ENCODE results near the gene SEMA3D. TPM values are rescaled to one million over a fixed set of nuclear protein-coding genes. Genes with fewer than 3 reads are reported as not detected.

The SEMA3D gene
- total and polyA plus RNA-seq, 2 experiments from 2014 or later, result 1.5 to 7.2 TPM

GRCh38 chr7:85230623-85231022, 43.8 kb upstream of the SEMA3D start (continued):
- TF ChIP-seq ZNF331 (CRISPR knock-in tag; IDR thresholded peaks at IDR 0.05; ENCODE audit: low read depth), result no peak
- TF ChIP-seq STAT1 (IDR thresholded peaks at IDR 0.05; ENCODE audit: unreplicated experiment), result no peak

DNA sequence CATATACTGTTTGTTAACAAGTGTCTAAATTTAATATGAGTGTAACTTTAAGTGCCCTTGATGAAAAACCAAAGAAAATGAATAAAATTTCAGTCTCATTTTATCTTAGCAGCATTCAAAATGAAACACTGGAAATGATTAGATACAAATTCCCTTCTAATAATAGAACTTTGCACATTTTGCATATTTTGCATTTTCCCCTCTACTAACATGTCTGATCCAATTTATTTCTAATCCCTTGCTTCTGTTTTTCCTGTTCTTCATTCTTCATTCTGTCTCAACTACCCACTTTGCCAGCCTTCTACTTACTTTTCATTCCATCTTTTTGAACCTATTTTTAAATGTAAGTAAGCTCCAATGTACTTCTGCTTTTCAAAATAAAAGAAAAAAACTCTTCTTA, 42.7 kb upstream of the SEMA3D start:
- Histone ChIP-seq H4K20me1 (replicated peaks; ENCODE audit: insufficient read depth) (no peaks in the 10 kb centered on the region), H3F3A (replicated peaks; ENCODE audit: low read depth) (no peaks in the 10 kb centered on the region), H3K36me3 (ENCODE audit: insufficient read depth) (no peaks in the 10 kb centered on the region), H3K4me3 (no peak overlapping the region), H2AFZ (no peak overlapping the region), H3K27ac (ENCODE audit: low read depth) (no peak overlapping the region), H3K4me2 (no peak overlapping the region), H3K27me3 (ENCODE audit: insufficient read depth) (no peaks in the 10 kb centered on the region), H3K79me2 (replicated peaks; ENCODE audit: insufficient read depth) (no peaks in the 10 kb centered on the region), H3K4me1 (ENCODE audit: insufficient read depth) (no peaks in the 10 kb centered on the region), H3K9me2 (ENCODE audit: insufficient read depth) (no peaks in the 10 kb centered on the region)
- Mint-ChIP-seq H3K36me3 (ENCODE audit: low read depth) (no peaks in the 10 kb centered on the region), H3K9me3 (no peaks in the 10 kb centered on the region), H3K27me3 (ENCODE audit: insufficient read depth, low read depth, poor library complexity) (no peaks in the 10 kb centered on the region), H3K27ac (no peak overlapping the region), H3K4me3 (no peak overlapping the region), H3K4me1 (no peaks in the 10 kb centered on the region)
- ATAC-seq (no peak), DNase-seq (ENCODE audit: low spot score) (no peak)
- TF ChIP-seq CREB1 (CRISPR knock-in tag; IDR thresholded peaks at IDR 0.05; ENCODE audit: low read depth), result no peak
- no peak for TF ChIP-seq ETS1 (IDR thresholded peaks at IDR 0.05)
- TF ChIP-seq POLR2AphosphoS5 (IDR thresholded peaks at IDR 0.05; ENCODE audit: low read depth), result no peak
- TF ChIP-seq, protein P1, sequence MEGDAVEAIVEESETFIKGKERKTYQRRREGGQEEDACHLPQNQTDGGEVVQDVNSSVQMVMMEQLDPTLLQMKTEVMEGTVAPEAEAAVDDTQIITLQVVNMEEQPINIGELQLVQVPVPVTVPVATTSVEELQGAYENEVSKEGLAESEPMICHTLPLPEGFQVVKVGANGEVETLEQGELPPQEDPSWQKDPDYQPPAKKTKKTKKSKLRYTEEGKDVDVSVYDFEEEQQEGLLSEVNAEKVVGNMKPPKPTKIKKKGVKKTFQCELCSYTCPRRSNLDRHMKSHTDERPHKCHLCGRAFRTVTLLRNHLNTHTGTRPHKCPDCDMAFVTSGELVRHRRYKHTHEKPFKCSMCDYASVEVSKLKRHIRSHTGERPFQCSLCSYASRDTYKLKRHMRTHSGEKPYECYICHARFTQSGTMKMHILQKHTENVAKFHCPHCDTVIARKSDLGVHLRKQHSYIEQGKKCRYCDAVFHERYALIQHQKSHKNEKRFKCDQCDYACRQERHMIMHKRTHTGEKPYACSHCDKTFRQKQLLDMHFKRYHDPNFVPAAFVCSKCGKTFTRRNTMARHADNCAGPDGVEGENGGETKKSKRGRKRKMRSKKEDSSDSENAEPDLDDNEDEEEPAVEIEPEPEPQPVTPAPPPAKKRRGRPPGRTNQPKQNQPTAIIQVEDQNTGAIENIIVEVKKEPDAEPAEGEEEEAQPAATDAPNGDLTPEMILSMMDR (conservative IDR thresholded peaks at IDR 0.05; ENCODE audit: low read depth in 2 of 2), result no peak
- no peak for TF ChIP-seq EZH2 (IDR thresholded peaks at IDR 0.05; ENCODE audit: low read depth, unreplicated experiment)
- no peak for TF ChIP-seq EZH2phosphoT487 (IDR thresholded peaks at IDR 0.05; ENCODE audit: unreplicated experiment)
- no peak for TF ChIP-seq STAT1 (IDR thresholded peaks at IDR 0.05; ENCODE audit: unreplicated experiment)
- TF ChIP-seq REST (IDR thresholded peaks at IDR 0.05; ENCODE audit: unreplicated experiment), result no peak
- no peak for TF ChIP-seq NANOG (IDR thresholded peaks at IDR 0.05; ENCODE audit: borderline replicate concordance)
- no peak for TF ChIP-seq JUNB (IDR thresholded peaks at IDR 0.05; ENCODE audit: unreplicated experiment)
- TF ChIP-seq ZNF331 (CRISPR knock-in tag; IDR thresholded peaks at IDR 0.05; ENCODE audit: low read depth), result no peak

Data from GM23338 (cell line).